Neutrophil (primary cell): ENCODE data around the gene HSPG2.
"Not testable (repeated sequence)": the region's sequence is repeated elsewhere in the genome, so short reads cannot be mapped to it uniquely, and the experiment has no call there.

Source experiments
- H3K27ac ChIP-seq: fragments of 200-600 bp; sonication (generic); 2 replicates; pipeline ENCODE4 v1.5.1; 2016; ENCODE audit warnings: mild to moderate bottlenecking, moderate library complexity
- H3K27me3 ChIP-seq: fragments of 200-600 bp; sonication (generic); 2 replicates; pipeline ENCODE4 v1.6.0; 2016; ENCODE audit warnings: mild to moderate bottlenecking
- H3K36me3 ChIP-seq: fragments of 200-600 bp; sonication (generic); 2 replicates; pipeline ENCODE4 v1.5.1; 2017
- H3K4me1 ChIP-seq, 2 experiments: fragments of 200-600 bp in 1 of 2; sonication (generic) in 1 of 2; 1 replicate in 1 of 2; 2 replicates in 1 of 2; pipeline versions ENCODE4 v1.5.1 to v1.6.1; 2013 to 2016; ENCODE audit warnings: low read depth in 1 of 2, low read length in 1 of 2, mild to moderate bottlenecking in 1 of 2, moderate library complexity in 1 of 2; ENCODE audit not compliant: control insufficient read depth in 1 of 2, insufficient read depth in 1 of 2
- H3K4me3 ChIP-seq, 2 experiments: fragments of 200-600 bp in 1 of 2; sonication (generic) in 1 of 2; 1 replicate in 1 of 2; 2 replicates in 1 of 2; pipeline ENCODE4 v1.5.1; 2013 to 2016; ENCODE audit warnings: low read depth in 1 of 2, low read length in 1 of 2, mild to moderate bottlenecking in 1 of 2, moderate library complexity in 1 of 2
- H3K9me3 ChIP-seq: fragments of 200-600 bp; sonication (generic); 2 replicates; pipeline ENCODE4 v1.5.1; 2016
- TF ChIP-seq, protein P1 (sequence below): fragments of 200-600 bp; sonication (generic); IDR thresholded peaks from 2 replicates; pipeline ENCODE4 v1.5.1; 2016; ENCODE audit warnings: antibody characterized with exemption

The HSPG2 gene

DNA sequence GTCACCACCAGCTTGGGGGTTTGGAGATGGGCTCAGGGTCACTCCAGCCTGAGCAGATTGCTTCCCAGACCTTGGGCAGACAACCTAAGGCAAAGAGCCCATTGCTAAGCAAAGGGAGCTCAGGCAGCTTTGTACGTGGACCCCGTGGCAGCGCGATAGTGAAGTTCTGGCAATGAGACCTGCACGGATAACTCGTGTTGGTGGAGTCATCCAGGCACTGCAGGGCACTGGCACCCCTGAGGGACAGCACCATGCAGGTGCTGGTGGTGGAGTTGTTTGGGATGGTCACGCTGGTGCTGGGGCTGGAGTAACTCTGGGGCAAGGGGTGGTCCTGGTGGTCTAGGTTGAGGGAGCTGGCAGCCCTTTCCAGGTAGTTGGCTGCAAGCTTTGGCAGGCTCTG lies 13.6 kb upstream of the HSPG2 start:
- Histone ChIP-seq H3K27me3 (no peaks in the 10 kb centered on the region), H3K4me3 (no peak overlapping the region), H3K9me3 (no peaks in the 10 kb centered on the region), H3K36me3 (no peaks in the 10 kb centered on the region), H3K27ac (no peak overlapping the region), H3K4me1 (no peaks in the 10 kb centered on the region)
- TF ChIP-seq, protein P1, sequence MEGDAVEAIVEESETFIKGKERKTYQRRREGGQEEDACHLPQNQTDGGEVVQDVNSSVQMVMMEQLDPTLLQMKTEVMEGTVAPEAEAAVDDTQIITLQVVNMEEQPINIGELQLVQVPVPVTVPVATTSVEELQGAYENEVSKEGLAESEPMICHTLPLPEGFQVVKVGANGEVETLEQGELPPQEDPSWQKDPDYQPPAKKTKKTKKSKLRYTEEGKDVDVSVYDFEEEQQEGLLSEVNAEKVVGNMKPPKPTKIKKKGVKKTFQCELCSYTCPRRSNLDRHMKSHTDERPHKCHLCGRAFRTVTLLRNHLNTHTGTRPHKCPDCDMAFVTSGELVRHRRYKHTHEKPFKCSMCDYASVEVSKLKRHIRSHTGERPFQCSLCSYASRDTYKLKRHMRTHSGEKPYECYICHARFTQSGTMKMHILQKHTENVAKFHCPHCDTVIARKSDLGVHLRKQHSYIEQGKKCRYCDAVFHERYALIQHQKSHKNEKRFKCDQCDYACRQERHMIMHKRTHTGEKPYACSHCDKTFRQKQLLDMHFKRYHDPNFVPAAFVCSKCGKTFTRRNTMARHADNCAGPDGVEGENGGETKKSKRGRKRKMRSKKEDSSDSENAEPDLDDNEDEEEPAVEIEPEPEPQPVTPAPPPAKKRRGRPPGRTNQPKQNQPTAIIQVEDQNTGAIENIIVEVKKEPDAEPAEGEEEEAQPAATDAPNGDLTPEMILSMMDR: no peak

- no peaks in the 10 kb centered on the region for H3K36me3 ChIP-seq
- TF ChIP-seq, protein P1: no peak
- no peaks in the 10 kb centered on the region for H3K9me3 ChIP-seq
Observed at GRCh38 chr1:21946836-21947587, 9.9 kb upstream of the HSPG2 start.

GRCh38 chr1:21944733-21945073 lies 7.6 kb upstream of the HSPG2 start:
- no peak overlapping the region for H3K4me3 ChIP-seq
- H3K27ac ChIP-seq: no peak overlapping the region
- H3K36me3 ChIP-seq: no peaks in the 10 kb centered on the region
- H3K4me1 ChIP-seq: peaks cover 4 to 6% of the 10 kb centered on the region in 2 experiments
- no peaks in the 10 kb centered on the region for H3K9me3 ChIP-seq
- H3K27me3 ChIP-seq: no peaks in the 10 kb centered on the region
- TF ChIP-seq, protein P1: no peak

More at GRCh38 chr1:21946836-21947587, 9.9 kb upstream of the HSPG2 start:
- Histone ChIP-seq H3K27me3 (no peaks in the 10 kb centered on the region), H3K4me1 (no peaks in the 10 kb centered on the region), H3K27ac (no peak overlapping the region), H3K4me3 (no peak overlapping the region)

DNA sequence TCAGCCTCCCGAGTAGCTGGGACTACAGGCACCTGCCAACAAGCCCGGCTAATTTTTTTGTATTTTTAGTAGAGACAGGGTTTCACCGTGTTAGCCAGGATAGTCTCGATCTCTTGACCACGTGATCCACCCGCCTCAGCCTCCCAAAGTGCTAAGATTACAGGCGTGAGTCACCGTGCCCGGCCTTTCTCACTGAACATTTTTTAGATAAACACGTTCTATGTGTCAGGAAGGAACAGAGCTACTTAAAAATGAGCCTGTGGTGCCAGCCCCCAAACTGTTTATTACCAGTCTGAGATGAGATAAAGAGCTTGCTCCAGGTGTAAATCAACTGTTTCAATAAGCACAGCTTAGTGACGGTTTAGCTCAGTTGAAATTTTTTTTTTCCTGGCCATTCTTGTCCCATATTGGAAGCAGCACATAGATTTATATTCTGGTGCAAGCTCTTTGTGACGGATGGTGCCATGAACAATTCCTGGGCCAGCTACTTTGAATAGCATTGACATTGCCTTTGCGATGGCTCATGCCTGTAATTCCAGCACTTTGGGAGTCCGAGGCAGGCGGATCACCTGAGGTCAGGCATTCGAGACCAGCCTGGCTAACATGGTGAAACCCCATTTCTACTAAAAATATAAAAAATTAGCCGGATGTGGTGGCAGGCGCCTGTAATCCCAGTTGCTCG lies 6.0 kb upstream of the HSPG2 start:
- H3K9me3 ChIP-seq, H3K36me3 ChIP-seq, H3K4me3 ChIP-seq, H3K27ac ChIP-seq: not testable (repeated sequence)
- peaks cover 12% of the 10 kb centered on the region for H3K27me3 ChIP-seq
- H3K4me1 ChIP-seq: peaks cover 7 to 15% of the 10 kb centered on the region in 2 experiments

- Histone ChIP-seq H3K27ac (no peak overlapping the region), H3K27me3 (peaks cover 19% of the 10 kb centered on the region), H3K36me3 (no peaks in the 10 kb centered on the region), H3K4me3 (no peak overlapping the region), H3K4me1 (peaks cover 11 to 18% of the 10 kb centered on the region in 2 experiments), H3K9me3 (no peaks in the 10 kb centered on the region)
- TF ChIP-seq, protein P1: no peak
Observed at GRCh38 chr1:21942464-21942863, 5.4 kb upstream of the HSPG2 start.

- TF ChIP-seq, protein P1: no peak
- Histone ChIP-seq H3K4me3 (no peak overlapping the region), H3K27ac (no peak overlapping the region), H3K4me1 (peaks cover 15 to 25% of the 10 kb centered on the region in 2 experiments), H3K36me3 (no peaks in the 10 kb centered on the region), H3K27me3 (peaks cover 28% of the 10 kb centered on the region), H3K9me3 (no peaks in the 10 kb centered on the region)
Observed at GRCh38 chr1:21941370-21941769, 4.3 kb upstream of the HSPG2 start.
